ENCODE results near the gene CYLC2. TPM values are rescaled to one million over a fixed set of nuclear protein-coding genes. Genes with fewer than 3 reads are reported as not detected.

CYLC2 gene
- total RNA-seq (2014; rRNA removed; shearing (Covaris generic)): not detected in 2 replicates
- polyA plus RNA-seq (2016; fragmentation: Nextera tagmentation; extraction: Ambion mirVana): not detected in 2 replicates

- no peak within 1 kb of the TSS for H3K4me3 ChIP-seq
- no peaks in the 10 kb centered on the region for H3K36me3 ChIP-seq (ENCODE audit: low read depth)
- H4K20me1 ChIP-seq (ENCODE audit: insufficient read depth): no peaks in the 10 kb centered on the region
- in situ Hi-C loops (cut with MboI): no loop called here
- no peaks in the 10 kb centered on the region for H3K79me2 ChIP-seq (ENCODE audit: insufficient read depth)
- DNase-seq: no peak
- H3K27me3 ChIP-seq (replicated peaks; ENCODE audit: insufficient read depth): no peaks in the 10 kb centered on the region
- H3K4me2 ChIP-seq (ENCODE audit: unreplicated experiment): no peak within 1 kb of the TSS
- H3K4me1 ChIP-seq (ENCODE audit: insufficient read depth): no peaks in the 10 kb centered on the region
- no peak within 1 kb of the TSS for H2AFZ ChIP-seq
- H3K9me2 ChIP-seq (ENCODE audit: insufficient read depth): no peaks in the 10 kb centered on the region
- no peak within 1 kb of the TSS for H3K9ac ChIP-seq
- H3K9me3 ChIP-seq (ENCODE audit: low read depth): no peaks in the 10 kb centered on the region
- H3K27ac ChIP-seq: no peak within 1 kb of the TSS
- TF ChIP-seq EZH2phosphoT487 (IDR thresholded peaks at IDR 0.05; ENCODE audit: insufficient read depth, low read depth): no peak
- H3F3A ChIP-seq (ENCODE audit: insufficient read depth): no peaks in the 10 kb centered on the region
Measured at GRCh38 chr9:102995033-102995432, at the start of gene CYLC2. CYLC2 (plus strand) TSS chr9:102995333; CDS start chr9:102995381, 48 bp downstream.

- no peaks in the 10 kb centered on the region for H3K36me3 ChIP-seq (ENCODE audit: low read depth)
- no peaks in the 10 kb centered on the region for H3K27me3 ChIP-seq (replicated peaks; ENCODE audit: insufficient read depth)
- no peak overlapping the region for H3K4me3 ChIP-seq
- no peaks in the 10 kb centered on the region for H3F3A ChIP-seq (ENCODE audit: insufficient read depth)
- H4K20me1 ChIP-seq (ENCODE audit: insufficient read depth): no peaks in the 10 kb centered on the region
- H2AFZ ChIP-seq: no peak overlapping the region
- 2 to 8% methylated on average over 2 of the region's 2 CpGs for WGBS, 2 experiments (ENCODE audit: low coverage in 1 of 2, low lambda C conversion rate in 2 of 2, missing lambda C conversion rate in 2 of 2)
- DNase-seq: no peak
- H3K4me2 ChIP-seq (ENCODE audit: unreplicated experiment): no peak overlapping the region
- H3K9me3 ChIP-seq (ENCODE audit: low read depth): no peaks in the 10 kb centered on the region
- no peaks in the 10 kb centered on the region for H3K9me2 ChIP-seq (ENCODE audit: insufficient read depth)
- no peaks in the 10 kb centered on the region for H3K4me1 ChIP-seq (ENCODE audit: insufficient read depth)
- TF ChIP-seq EZH2phosphoT487 (IDR thresholded peaks at IDR 0.05; ENCODE audit: insufficient read depth, low read depth) (no peak), EZH2 (IDR thresholded peaks at IDR 0.05; ENCODE audit: insufficient read depth, poor library complexity, severe bottlenecking) (no peak)
- no peak overlapping the region for H3K9ac ChIP-seq
- H3K27ac ChIP-seq: no peak overlapping the region
- in situ Hi-C loops (cut with MboI): no loop called here
- H3K79me2 ChIP-seq (ENCODE audit: insufficient read depth): no peaks in the 10 kb centered on the region
Measured at GRCh38 chr9:102950346-102950745, 44.8 kb upstream of the CYLC2 start.

- WGBS, 2 experiments (ENCODE audit: low coverage in 1 of 2, low lambda C conversion rate in 2 of 2, missing lambda C conversion rate in 2 of 2): 47 to 51% methylated on average over 7 of the region's 7 CpGs
- no peak for TF ChIP-seq EZH2phosphoT487 (IDR thresholded peaks at IDR 0.05; ENCODE audit: insufficient read depth, low read depth)
- no peak for TF ChIP-seq EZH2 (IDR thresholded peaks at IDR 0.05; ENCODE audit: insufficient read depth, poor library complexity, severe bottlenecking)
Measured at GRCh38 chr9:102966999-102967398, 28.1 kb upstream of the CYLC2 start.

DNA sequence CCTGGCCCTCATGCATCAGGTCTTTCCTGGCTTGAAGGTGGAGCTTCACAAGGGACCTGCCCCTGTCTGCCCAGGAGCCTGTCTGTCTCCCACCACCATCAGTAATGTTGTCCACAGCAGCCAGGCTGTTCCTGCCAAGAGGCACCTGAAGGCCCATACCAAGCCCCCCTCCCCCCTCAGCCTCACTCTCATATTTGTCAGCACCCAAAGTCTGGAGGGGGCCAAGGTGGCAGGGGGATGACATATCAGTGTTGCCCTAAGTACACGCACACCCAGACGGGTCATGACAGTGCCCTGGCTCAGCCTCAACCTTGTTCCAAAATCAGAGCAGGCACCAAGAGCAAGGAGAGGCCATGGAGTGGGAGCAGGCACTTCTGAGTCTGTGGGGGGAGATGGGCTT is 27.2 kb upstream of the CYLC2 start:
- Histone ChIP-seq H3K79me2 (ENCODE audit: insufficient read depth) (no peaks in the 10 kb centered on the region), H3K9ac (no peak overlapping the region), H3K27ac (no peak overlapping the region), H3K4me2 (ENCODE audit: unreplicated experiment) (no peak overlapping the region), H3K9me2 (ENCODE audit: insufficient read depth) (no peaks in the 10 kb centered on the region), H3K4me1 (ENCODE audit: insufficient read depth) (no peaks in the 10 kb centered on the region), H3K27me3 (replicated peaks; ENCODE audit: insufficient read depth) (no peaks in the 10 kb centered on the region), H3K9me3 (ENCODE audit: low read depth) (no peaks in the 10 kb centered on the region), H3K4me3 (no peak overlapping the region), H2AFZ (no peak overlapping the region), H3F3A (ENCODE audit: insufficient read depth) (no peaks in the 10 kb centered on the region), H3K36me3 (ENCODE audit: low read depth) (no peaks in the 10 kb centered on the region), H4K20me1 (ENCODE audit: insufficient read depth) (no peaks in the 10 kb centered on the region)
- no peak for DNase-seq
- in situ Hi-C loops (cut with MboI): no loop called here
- WGBS, 2 experiments (ENCODE audit: low coverage in 1 of 2, low lambda C conversion rate in 2 of 2, missing lambda C conversion rate in 2 of 2): 4 to 9% methylated on average over 2 of the region's 2 CpGs
- no peak for TF ChIP-seq EZH2 (IDR thresholded peaks at IDR 0.05; ENCODE audit: insufficient read depth, poor library complexity, severe bottlenecking)
- TF ChIP-seq EZH2phosphoT487 (IDR thresholded peaks at IDR 0.05; ENCODE audit: insufficient read depth, low read depth): no peak

More at GRCh38 chr9:102966999-102967398, 28.1 kb upstream of the CYLC2 start:
- in situ Hi-C loops (cut with MboI): no loop called here
- no peaks in the 10 kb centered on the region for H3K27me3 ChIP-seq (replicated peaks; ENCODE audit: insufficient read depth)
- H3K9me3 ChIP-seq (ENCODE audit: low read depth): no peaks in the 10 kb centered on the region
- no peaks in the 10 kb centered on the region for H3K36me3 ChIP-seq (ENCODE audit: low read depth)
- H2AFZ ChIP-seq: no peak overlapping the region
- H3K79me2 ChIP-seq (ENCODE audit: insufficient read depth): no peaks in the 10 kb centered on the region
- H3K9ac ChIP-seq: no peak overlapping the region
- no peak overlapping the region for H3K27ac ChIP-seq
- DNase-seq: no peak
- no peak overlapping the region for H3K4me2 ChIP-seq (ENCODE audit: unreplicated experiment)
- no peaks in the 10 kb centered on the region for H3F3A ChIP-seq (ENCODE audit: insufficient read depth)
- no peaks in the 10 kb centered on the region for H3K9me2 ChIP-seq (ENCODE audit: insufficient read depth)
- H3K4me1 ChIP-seq (ENCODE audit: insufficient read depth): no peaks in the 10 kb centered on the region
- H3K4me3 ChIP-seq: no peak overlapping the region
- H4K20me1 ChIP-seq (ENCODE audit: insufficient read depth): no peaks in the 10 kb centered on the region

GRCh38 chr9:102972780-102973179 is 22.4 kb upstream of the CYLC2 start:
- no peak for DNase-seq
- H3K9ac ChIP-seq: no peak overlapping the region
- H3K27ac ChIP-seq: no peak overlapping the region
- H3K27me3 ChIP-seq (replicated peaks; ENCODE audit: insufficient read depth): no peaks in the 10 kb centered on the region
- no peaks in the 10 kb centered on the region for H3K9me2 ChIP-seq (ENCODE audit: insufficient read depth)
- no peak overlapping the region for H3K4me3 ChIP-seq
- H3K9me3 ChIP-seq (ENCODE audit: low read depth): no peaks in the 10 kb centered on the region
- WGBS, 2 experiments (ENCODE audit: low coverage in 1 of 2, low lambda C conversion rate in 2 of 2, missing lambda C conversion rate in 2 of 2): 6 to 16% methylated on average over 2 of the region's 2 CpGs
- in situ Hi-C loops (cut with MboI): no loop called here
- H3K79me2 ChIP-seq (ENCODE audit: insufficient read depth): no peaks in the 10 kb centered on the region
- no peak for TF ChIP-seq EZH2 (IDR thresholded peaks at IDR 0.05; ENCODE audit: insufficient read depth, poor library complexity, severe bottlenecking)
- no peak for TF ChIP-seq EZH2phosphoT487 (IDR thresholded peaks at IDR 0.05; ENCODE audit: insufficient read depth, low read depth)
- H2AFZ ChIP-seq: no peak overlapping the region
- H4K20me1 ChIP-seq (ENCODE audit: insufficient read depth): no peaks in the 10 kb centered on the region
- no peaks in the 10 kb centered on the region for H3K36me3 ChIP-seq (ENCODE audit: low read depth)
- H3F3A ChIP-seq (ENCODE audit: insufficient read depth): no peaks in the 10 kb centered on the region
- no peak overlapping the region for H3K4me2 ChIP-seq (ENCODE audit: unreplicated experiment)
- no peaks in the 10 kb centered on the region for H3K4me1 ChIP-seq (ENCODE audit: insufficient read depth)
